HG03066 (cell line): ENCODE data around the gene VARS1.
"Not testable (repeated sequence)": the region's sequence is repeated elsewhere in the genome, so short reads cannot be mapped to it uniquely, and the experiment has no call there.

ENCODE experiments used
- ATAC-seq: cut with Tn5 transposase; IDR thresholded peaks from one replicate; pipeline ENCODE4 v1.9.1; 2021; ENCODE audit warnings: low read depth; ENCODE audit not compliant: unreplicated experiment

Gene VARS1

DNA sequence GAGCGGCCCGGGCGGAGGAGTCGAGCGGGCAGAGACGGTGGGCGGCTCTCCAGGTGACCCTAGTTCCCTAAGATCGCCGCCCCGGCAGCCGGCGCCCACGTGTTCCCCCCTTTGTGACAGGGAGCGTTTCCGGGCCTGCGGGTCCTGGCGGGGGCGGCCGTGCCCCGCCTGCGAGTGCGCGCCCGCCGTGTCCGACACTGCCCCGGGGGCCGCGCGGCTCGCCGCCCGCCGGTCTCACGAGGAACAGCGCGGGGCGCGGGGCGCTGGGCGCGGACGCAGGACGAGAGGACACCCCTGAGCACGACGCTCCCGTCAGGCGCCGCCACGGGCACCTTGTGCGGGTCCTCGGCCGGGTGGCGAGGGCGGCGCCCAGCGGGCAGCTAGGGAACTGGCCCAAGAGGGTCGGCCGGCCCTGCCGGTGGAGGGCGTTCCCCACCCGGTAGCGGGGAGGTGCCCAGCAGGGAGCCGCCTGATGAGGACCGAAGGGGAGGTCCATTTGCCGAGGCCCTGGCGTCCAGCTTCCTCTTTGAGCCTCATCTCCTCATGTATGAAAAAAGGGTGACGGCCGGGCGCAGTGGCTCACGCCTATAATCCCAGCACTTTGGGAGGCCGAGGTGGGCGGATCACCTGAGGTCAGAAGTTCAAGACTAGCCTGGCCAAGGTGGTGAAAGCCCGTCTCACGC is at the start of gene VARS1:
Gene VARS1 (minus strand): TSS at position 137 of the 683 bp plus-strand sequence. CDS start 535 bp downstream, outside the sequence.
- peak; percentile 71 for ATAC-seq

DNA sequence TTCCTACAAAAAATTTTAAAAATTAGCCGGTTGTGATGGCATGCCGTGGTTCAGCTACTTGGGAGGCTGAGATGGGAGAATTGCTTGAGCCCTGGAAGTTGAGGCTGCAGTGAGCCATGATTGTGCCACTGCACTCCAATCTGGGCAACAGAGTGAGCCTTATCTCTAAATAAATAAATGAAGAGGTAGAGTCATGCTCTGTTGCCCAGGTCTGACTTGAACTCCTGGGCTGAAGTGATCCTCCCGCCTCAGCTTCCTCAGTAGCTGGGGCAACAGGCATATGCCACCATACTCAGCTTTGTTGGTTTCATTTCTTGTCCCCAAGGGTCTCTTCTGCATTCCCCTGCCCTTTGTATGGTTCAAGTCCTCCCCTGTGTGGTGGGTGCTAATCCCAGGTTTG is 49.0 kb upstream of the VARS1 start:
- no peak for ATAC-seq

DNA sequence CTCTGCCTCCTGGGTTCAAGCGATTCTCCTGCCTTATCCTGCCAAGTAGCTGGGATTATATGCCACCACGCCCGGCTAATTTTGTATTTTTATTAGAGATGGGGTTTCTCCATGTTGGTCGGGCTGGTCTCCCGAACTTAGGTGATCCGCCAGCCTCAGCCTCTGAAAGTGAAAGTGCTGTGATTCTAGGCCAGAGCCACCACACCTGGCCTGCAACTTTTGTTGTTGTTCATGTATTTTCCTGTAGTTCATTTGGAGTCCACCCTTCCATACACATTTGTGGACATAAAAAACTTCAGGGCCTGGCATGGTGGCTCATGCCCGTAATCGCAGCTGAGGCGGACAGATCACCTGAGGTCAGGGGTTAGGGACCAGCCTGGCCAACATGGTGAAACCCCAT is 46.5 kb upstream of the VARS1 start:
- ATAC-seq = no peak

DNA sequence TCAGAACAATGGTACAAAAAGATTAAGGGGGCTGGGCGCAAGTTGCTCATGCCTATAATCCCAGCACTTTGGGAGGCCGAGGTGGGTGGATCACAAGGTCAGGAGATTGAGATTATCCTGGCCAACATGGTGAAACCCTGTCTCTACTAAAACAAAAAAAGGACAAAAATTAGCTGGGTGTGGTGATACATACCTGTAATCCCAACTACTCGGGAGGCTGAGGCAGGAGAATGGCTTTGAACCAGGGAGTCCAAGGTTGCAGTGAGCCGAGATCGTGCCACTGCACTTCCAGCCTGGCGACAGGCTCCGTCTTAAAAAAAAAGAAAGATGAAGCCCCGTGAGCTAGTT is 44.2 kb upstream of the VARS1 start:
- not testable (repeated sequence) for ATAC-seq

DNA sequence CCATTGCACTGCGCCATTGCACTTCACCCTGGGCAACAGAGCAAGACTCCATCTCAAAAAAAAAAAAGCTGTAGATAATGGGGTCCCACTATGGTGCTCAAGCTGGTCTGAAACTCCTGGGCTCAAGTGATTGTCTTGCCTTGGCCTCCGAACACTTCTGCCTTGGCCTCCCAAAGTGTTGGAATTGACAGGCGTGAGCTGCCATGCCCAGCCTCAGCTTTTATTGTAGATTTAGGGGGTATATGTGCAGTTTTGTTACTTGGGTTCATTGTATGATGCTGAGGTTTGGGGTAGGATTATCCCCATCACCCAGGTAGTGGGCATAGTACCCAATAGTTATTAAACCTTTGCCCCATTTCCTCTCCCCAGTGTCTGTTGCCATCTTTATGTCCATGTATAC is 43.4 kb upstream of the VARS1 start:
- ATAC-seq = no peak

DNA sequence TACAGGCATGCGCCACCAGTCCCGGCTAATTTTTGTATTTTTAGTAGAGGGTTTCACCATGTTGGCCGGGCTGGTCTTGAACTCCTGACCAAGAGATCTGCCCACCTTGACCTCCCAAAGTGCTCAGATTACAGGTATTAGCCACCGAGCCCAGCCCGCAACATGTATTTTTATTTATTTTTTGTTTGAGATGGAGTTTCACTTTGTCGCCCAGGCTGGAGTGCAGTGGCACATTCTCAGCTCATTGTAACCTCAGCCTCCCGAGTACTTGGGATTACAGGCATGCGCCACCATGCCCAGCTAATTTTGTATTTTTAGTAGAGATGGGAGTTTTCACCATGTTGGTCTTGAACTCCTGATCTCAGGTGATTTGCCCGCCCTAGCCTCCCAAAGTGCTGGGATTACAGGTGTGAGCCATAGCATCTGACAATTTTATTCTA is 42.6 kb upstream of the VARS1 start:
- ATAC-seq = not testable (repeated sequence)

DNA sequence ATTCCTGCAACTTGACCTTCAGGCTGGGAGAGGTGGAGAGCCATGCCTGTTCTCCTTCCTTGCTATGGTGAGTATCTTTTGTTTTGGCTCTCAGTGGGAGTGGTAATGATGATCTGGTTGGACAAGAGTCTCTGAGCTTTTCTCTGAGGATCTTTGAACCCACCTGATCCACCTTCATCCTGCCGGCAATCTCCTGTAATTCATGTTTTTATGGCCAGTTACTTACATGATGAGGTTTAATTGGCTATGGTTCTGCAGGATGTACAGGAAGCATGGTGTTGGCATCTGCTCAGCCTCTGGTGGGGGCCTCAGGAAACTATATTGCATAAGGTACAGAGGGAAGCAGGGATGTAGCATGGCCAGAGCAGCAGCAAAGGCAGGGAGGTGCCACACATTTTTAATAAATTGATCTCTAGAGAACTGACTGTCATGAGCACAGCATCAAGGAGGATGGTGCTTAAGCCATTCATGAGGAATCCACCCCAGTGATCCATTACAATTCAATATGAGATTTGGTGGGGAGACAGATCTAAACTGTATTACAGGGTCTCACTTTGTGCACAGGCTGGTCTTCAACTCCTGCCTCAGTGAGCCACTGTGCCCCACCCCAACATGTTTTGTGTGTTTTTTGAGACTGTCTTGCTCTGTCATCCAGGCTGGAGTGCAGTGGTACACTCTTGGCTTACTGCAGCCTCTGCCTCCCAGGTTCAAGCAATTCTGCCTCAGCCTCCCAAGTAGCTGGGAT is 42.0 kb upstream of the VARS1 start:
- no peak for ATAC-seq

DNA sequence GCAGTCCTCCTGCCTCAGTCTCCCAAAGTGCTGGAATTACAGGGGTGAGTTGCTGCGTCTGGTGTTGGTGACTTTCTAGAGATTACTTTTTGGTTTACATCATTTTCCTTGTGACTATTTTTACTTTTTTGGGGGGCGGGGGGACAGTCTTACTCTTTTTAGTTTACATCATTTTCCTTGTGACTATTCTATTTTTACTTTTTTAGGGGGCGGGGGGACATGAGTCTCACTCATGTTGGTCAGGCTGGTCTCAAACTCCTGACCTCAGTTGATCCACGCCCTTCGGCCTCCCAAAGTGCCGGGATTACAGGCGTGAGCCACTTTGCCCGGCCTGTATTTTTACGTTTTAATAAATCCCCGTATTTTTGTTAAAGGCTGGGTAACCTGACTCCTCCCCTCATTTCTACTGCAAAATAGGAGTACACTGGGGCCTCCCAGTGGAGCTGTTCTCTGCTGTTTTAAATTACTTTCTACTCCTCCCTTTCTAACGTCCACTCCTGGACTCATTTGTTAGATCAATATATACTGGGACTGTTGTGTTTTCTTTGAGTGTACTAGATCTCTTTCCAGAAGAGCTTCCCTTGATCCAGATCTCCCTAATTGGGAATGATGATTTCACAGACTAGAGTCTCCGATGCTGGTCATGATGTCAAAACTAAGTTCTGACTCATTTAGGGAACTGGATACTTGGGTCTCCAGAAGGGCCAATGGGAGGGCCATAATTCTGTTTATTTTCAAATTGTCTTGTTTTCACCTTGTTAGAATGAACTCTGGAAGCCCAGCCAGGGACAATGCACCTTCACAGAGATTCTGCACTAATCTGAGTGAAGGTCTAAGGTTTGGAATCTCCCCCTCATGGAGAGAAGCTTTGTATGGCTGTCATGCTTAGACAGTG is 41.2 kb upstream of the VARS1 start:
- ATAC-seq = no peak

DNA sequence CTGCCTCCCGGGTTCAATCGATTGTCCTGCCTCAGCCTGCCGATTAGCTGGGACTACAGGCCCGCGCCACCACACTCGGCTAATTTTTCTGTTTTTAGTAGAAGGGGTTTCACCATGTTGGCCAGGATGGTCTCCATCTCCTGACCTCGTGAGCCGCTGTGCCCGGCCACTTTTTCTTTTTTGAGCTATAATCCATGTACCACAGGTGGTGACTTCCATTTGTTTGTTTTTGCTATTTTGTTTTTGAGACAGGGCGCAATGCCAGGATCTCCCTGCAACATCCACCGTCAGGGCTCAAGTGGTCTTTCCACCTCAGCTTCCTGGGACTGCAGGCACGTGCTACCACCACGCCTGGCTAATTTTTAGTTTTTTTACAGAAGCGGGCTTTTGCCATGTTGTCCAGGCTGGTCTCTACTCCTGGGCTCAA is 40.5 kb upstream of the VARS1 start:
- no peak for ATAC-seq

DNA sequence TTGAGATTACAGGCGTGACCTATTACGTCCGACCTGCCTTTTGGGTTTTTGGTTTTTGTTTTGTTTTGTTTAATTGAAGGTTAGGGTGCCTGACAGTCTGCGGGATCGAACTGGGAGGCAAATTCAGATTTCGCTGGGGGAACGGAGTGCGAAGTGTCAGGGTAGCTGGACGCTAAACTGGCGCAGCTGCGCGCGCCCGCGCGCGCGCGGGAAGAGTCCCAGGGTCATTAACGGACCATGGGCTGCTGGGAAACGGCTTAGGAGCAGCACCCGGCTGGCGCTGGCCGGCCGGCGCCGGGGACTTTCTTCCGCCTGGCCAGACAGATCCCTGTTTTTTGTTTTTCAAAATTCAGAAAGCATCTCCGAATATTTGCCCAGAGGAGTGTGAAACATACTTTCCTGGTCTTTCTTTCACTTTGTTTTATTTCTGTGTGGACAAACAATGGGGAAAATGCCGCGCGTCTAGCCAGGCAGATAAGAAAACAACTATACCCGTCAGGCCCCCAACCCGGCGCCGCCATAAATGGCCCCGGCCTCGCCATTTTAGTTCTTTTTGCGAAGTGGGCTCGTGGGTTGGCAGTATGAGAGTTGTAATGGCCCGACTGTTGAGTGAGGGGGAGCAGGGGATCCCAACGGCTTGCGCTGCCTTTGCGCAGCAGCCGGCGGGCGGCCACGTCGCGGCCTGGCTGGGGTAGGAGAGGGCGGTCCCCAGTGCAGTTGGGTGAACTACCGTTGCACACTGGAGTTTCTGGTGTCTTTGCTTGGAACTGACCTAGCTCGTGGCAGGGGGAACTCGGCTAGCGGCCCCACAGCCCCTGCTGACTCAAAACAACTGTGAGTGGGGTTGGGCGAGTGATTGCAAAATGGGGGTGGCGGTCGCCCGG is 39.1 kb upstream of the VARS1 start:
- no peak for ATAC-seq

DNA sequence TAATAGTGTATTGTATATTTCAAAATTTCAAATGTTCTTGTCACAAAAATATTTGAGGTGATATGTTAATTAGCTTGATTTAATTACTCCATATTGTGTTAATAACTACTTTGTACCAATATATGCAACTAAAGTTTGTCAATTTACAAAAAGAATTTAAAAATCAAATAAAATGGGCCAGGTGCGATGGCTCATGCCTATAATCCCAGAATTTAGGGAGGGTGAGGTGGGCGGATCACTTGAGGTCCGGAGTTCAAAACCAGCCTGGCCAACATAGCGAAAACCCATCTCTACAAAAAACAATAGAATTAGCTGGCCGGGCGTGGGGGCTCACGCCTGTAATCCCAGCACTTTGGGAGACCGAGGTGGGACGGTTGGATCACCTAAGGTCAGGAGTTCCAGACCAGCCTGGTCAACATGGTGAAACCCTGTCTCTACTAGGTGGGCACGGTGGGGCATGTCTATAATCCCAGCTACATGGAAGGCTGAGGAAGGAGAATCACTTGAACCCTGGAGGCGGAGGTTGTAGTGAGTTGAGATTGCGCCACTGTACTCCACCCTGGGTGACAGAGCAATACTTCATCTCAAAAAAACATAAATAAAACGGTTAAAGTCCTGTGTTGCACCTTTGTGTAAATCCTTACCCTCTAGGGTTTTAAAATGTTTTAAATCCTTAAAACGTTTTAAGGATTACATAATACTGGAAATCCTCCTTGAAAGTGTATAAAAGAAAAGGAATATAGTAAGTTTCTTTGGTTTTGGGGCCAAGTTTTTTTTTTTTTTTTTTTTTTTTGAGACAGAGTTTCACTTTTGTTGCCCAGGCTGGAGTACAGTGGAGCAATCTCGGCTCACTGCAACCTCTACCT is 36.0 kb upstream of the VARS1 start:
- no peak for ATAC-seq

DNA sequence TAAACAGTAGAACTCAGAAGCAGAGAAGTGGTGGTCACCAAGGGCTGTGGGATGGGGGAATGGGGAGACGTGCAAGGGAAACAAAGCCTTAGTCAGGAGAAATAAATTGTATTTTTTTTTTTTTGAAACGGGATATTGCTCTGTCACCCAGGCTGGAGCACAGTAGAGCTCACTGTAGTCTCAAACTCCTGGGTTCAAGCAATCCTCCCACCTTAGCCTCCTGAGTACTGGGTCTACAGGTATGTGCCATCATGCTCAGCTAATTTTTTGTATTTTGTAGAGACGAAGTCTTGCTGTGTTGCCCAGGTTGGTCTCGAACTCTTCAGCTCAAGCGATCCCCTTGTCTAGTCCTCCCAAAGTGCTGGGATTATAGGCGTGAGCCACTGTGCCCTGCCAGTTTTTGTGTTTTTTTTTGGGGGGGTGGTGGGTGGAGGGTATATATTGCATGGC is 35.4 kb upstream of the VARS1 start:
- ATAC-seq = no peak

DNA sequence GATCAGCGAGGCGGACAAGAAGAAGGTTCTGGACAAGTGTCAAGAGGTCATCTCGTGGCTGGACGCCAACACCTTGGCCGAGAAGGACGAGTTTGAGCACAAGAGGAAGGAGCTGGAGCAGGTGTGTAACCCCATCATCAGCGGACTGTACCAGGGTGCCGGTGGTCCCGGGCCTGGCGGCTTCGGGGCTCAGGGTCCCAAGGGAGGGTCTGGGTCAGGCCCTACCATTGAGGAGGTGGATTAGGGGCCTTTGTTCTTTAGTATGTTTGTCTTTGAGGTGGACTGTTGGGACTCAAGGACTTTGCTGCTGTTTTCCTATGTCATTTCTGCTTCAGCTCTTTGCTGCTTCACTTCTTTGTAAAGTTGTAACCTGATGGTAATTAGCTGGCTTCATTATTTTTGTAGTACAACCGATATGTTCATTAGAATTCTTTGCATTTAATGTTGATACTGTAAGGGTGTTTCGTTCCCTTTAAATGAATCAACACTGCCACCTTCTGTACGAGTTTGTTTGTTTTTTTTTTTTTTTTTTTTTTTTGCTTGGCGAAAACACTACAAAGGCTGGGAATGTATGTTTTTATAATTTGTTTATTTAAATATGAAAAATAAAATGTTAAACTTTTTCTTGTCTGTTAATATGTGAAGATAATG is 34.2 kb upstream of the VARS1 start:
- no peak for ATAC-seq

DNA sequence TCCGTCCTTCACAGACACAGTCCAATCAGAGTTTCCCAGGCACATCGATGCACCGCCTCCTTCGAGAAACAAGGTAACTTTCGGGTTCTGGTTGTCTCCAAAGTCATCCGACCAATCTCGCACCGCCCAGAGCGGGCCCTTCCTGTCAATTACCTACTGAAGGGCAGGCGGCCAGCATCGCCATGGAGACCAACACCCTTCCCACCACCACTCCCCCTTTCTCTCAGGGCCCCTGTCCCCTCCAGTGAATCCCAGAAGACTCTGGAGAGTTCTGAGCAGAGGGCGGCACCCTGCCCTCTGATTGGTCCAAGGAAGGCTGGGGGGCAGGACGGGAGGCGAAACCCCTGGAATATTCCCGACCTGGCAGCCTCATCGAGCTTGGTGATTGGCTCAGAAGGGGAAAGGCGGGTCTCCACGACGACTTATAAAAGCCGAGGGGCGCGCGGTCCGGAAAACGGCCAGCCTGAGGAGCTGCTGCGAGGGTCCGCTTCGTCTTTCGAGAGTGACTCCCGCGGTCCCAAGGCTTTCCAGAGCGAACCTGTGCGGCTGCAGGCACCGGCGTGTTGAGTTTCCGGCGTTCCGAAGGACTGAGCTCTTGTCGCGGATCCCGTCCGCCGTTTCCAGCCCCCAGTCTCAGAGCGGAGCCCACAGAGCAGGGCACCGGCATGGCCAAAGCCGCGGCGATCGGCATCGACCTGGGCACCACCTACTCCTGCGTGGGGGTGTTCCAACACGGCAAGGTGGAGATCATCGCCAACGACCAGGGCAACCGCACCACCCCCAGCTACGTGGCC is 31.9 kb upstream of the VARS1 start, which contains the start of gene HSPA1B:
Gene HSPA1B (plus strand): TSS at position 453 of the 794 bp plus-strand sequence. CDS start 213 bp downstream, at position 666.
- peak; percentile 49 for ATAC-seq

DNA sequence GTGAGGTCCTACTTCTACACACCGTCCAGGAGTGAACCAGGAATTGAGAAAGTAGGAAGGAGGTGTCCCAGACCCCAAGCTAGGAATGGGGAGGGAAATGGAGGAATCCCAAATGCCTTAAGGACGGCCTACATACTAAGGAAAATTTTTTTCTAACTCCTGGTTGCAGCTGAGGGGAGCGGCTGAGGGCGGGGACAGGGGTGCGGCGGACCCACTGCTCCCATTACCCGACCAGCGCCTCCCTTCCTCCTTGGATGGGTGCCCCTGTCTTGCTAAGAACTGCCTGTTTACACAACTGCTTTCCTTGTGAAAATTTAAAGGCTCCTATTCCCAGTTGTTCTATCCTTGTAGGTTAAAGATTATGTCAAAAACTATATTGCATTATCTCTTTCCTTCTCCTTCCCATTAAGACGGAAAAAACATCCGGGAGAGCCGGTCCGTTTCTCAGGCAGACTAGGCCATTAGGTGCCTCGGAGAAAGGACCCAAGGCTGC is 31.3 kb upstream of the VARS1 start:
- no peak for ATAC-seq

DNA sequence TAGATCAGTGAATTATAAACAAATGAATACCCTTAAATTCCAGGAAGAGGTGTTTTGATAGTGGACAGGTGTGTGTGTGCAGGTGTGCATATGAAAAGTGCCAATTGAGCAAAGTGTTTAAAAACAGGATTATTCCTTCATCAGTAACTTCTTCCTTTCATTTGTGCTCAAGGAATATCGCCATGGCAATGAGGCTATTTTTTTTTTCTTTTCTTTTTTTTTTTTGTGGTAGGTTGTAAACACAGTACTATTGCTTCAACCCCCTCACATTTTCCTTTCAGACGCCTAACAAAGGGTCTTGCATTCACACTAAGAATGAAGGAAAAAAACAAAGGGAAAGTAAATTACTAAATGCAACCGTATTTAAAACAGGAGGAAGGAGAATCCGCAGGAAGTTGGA is 30.0 kb upstream of the VARS1 start:
- no peak for ATAC-seq

DNA sequence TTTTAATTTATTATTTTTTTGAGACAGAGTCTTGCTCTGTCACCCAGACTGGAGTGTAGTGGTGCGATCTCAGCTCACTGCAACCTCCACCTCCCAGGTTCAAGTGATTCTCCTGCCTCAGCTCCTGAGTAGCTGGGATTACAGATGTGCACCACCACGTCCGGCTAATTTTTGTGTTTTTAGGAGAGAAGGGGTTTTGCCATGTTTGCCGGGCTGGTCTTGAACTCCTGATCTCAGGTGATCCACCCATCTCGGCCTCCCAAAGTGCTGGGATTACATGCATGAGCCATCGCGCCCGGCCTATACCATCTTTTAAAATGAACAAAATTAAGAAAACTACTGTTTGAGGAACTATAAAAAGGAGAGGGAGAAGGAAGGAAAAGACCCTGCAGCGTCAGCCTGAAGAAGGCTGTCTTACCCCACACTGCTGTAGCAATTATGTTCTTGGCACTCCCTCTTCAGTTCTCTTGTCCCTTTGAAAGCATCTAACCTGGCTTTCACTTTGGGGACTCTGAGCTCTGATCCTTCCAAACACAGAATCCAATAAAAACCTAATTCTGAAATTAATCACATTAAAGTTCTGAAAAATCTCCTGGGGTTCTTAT is 28.1 kb upstream of the VARS1 start:
- ATAC-seq = not testable (repeated sequence)
